HG03280 (cell line): ENCODE results near the gene SCN2B.

Experiments
- ATAC-seq: cut with Tn5 transposase; IDR thresholded peaks from one replicate; pipeline ENCODE4 v1.9.1; 2021; ENCODE audit warnings: mild to moderate bottlenecking, moderate library complexity; ENCODE audit not compliant: unreplicated experiment

SCN2B gene

GRCh38 chr11:118175031-118175992, 1.1 kb downstream of the SCN2B start:
- no peak for ATAC-seq

- ATAC-seq = no peak
Observed at GRCh38 chr11:118174006-118174567, 2.4 kb downstream of the SCN2B start.

GRCh38 chr11:118172356-118172755, 4.1 kb downstream of the SCN2B start:
- ATAC-seq = no peak

GRCh38 chr11:118171269-118172062, 5.0 kb downstream of the SCN2B start:
- peak; percentile 50 for ATAC-seq

- ATAC-seq = no peak
Observed at GRCh38 chr11:118170882-118171268, 5.6 kb downstream of the SCN2B start.

- no peak for ATAC-seq
Observed at GRCh38 chr11:118170231-118170630, 6.2 kb downstream of the SCN2B start.

- no peak for ATAC-seq
Observed at GRCh38 chr11:118169300-118170140, 6.9 kb downstream of the SCN2B start.

- ATAC-seq = no peak
Observed at GRCh38 chr11:118168751-118169150, 7.7 kb downstream of the SCN2B start.

- no peak for ATAC-seq
Observed at GRCh38 chr11:118168316-118168715, 8.1 kb downstream of the SCN2B start.

GRCh38 chr11:118167906-118168305, 8.5 kb downstream of the SCN2B start:
- no peak for ATAC-seq

- ATAC-seq = no peak
Observed at GRCh38 chr11:118167253-118167652, 9.2 kb downstream of the SCN2B start.

GRCh38 chr11:118166641-118167040, 9.8 kb downstream of the SCN2B start:
- ATAC-seq = no peak

- no peak for ATAC-seq
Observed at GRCh38 chr11:118164885-118165284, 11.6 kb downstream of the SCN2B start.

GRCh38 chr11:118163494-118163893, 12.9 kb downstream of the SCN2B start:
- no peak for ATAC-seq

GRCh38 chr11:118162846-118163245, 13.6 kb downstream of the SCN2B start:
- ATAC-seq = no peak

- no peak for ATAC-seq
Observed at GRCh38 chr11:118161786-118162185, 14.7 kb downstream of the SCN2B start.

- ATAC-seq = no peak
Observed at GRCh38 chr11:118157186-118157895, 19.1 kb downstream of the SCN2B start.

GRCh38 chr11:118156531-118157185, 19.8 kb downstream of the SCN2B start:
- no peak for ATAC-seq

- ATAC-seq = no peak
Observed at GRCh38 chr11:118155776-118156530, 20.5 kb downstream of the SCN2B start.
